GM12891 (cell line): ENCODE measurements around the gene PTGDR2.

Source experiments
- PAX5 ChIP-seq: IDR thresholded peaks from 2 replicates; pipeline ENCODE4 v1.6.1; 2011; ENCODE audit warnings: low read length, moderate library complexity, mild to moderate bottlenecking; ENCODE audit not compliant: insufficient read depth, severe bottlenecking
- POLR2A ChIP-seq: IDR thresholded peaks from 2 replicates; pipeline ENCODE4 v1.6.1; 2011; ENCODE audit warnings: low read depth, low read length, control low read depth
- POLR2AphosphoS5 ChIP-seq: IDR thresholded peaks from 2 replicates; pipeline ENCODE4 v1.6.1; 2011; ENCODE audit warnings: low read depth, low read length, control low read depth
- POU2F2 ChIP-seq: IDR thresholded peaks from 2 replicates; pipeline ENCODE4 v1.6.1; 2011; ENCODE audit warnings: low read depth, mild to moderate bottlenecking, control low read depth, low read length, moderate library complexity
- SPI1 ChIP-seq: IDR thresholded peaks from 2 replicates; pipeline ENCODE4 v1.6.1; 2011; ENCODE audit warnings: low read depth, low read length, control low read depth
- TAF1 ChIP-seq: IDR thresholded peaks from 2 replicates; pipeline ENCODE4 v1.6.1; 2011; ENCODE audit warnings: low read depth, low read length, control low read depth

DNA sequence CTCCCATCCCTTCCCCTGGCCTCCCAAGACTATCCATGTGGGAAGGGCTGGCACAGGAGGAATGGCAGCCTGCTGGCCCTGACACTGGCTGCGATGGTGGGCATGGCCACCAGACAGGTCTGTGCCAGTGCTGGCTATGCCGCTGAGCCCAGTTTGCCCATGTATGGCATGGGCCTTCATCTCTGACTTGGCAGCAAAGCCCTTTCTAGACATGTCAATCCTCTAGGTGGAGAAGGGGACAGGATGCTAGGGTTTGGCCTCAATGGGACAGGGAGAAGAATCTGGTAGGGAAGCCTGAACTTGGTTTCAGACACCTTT lies 20.4 kb upstream of the PTGDR2 start:
- TF ChIP-seq TAF1 (no peak), POLR2AphosphoS5 (no peak), SPI1 (no peak), POLR2A (no peak), PAX5 (no peak), POU2F2 (no peak)
